ENCODE measurements around the gene DDX6.
"Not testable (repeated sequence)": the region's sequence is repeated elsewhere in the genome, so short reads cannot be mapped to it uniquely, and the experiment has no call there.

DDX6 gene

DNA sequence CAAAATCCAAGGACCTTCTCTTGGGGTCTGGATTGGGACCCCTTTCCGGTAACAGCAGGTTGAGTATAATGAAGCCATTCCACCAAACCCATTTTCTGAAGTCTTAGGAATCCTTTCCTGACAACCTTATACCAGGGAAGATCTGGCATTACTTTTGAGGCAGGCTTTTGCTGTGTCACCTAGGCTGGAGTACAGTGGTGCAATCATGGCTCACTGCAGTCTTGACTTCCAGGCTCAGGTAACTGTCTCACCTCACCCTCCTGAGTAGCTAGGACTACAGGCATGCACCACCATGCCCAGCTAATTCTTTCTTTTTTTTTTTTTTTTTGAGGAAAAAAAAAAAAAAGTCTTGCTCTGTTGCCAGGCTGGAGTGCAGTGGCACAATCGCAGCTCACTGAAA is 55.8 kb downstream of the DDX6 start:
- no peak for DNase-seq

GRCh38 chr11:118734031-118734430 is 56.9 kb downstream of the DDX6 start:
- no peak for DNase-seq

GRCh38 chr11:118729753-118730152 is 61.2 kb downstream of the DDX6 start:
- not testable (repeated sequence) for DNase-seq

DNA sequence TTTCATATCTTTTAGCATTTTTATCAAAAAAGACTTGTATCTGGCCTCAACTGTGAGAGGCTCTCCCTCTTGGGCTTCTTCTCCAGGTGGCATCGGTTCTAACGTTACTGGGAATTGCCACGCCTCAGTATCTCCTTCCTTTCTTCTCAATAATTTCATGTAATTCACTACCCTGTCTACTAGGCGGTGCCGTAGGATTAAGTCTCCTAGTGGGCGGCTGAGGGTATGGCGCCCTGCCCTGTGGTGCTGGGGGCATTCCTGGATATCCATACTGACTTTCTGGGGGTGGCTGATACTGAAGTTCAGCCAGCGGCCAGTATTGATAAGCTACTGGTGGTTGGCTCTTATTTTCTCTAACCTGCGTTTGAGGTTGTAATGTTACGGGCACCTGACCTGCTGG is 62.9 kb downstream of the DDX6 start:
- DNase-seq, result not testable (repeated sequence)

- DNase-seq, result not testable (repeated sequence)
Measured at GRCh38 chr11:118727721-118728066, 63.3 kb downstream of the DDX6 start.

DNA sequence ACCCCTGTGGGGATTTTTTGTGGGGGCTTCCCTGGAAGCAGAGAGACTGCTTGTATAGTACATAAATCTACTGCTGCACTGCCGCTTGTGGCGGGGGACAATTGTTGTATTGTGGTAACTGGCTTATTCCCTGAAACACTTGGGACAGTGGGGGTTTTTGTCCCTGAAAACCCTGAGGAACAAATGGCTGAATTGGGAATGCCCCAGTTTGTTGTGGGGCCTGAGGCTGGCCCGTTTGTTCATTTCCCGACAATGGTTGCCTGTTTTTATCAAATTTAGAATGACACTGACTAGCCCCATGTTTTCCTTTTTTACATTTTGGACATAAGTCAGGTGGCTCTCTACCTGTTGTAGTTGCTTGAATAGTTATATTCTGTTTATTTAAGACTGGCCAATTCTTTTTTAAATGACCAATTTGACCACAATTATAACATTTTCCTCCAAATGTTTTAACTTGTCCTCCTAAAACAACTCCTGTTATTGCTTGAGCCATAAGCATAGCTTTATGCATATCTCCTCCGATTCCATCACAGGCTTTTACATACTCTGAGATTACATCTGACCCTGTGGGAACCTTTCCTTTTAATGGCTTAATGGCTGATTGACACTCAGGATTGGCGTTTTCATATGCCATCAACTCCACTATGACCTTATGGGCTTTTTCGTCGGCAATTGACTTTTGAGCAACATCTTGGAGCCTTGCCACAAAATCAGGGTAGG is 63.8 kb downstream of the DDX6 start:
- not testable (repeated sequence) for DNase-seq

GRCh38 chr11:118721478-118722015 is 69.4 kb downstream of the DDX6 start:
- DNase-seq, result not testable (repeated sequence)

GRCh38 chr11:118720740-118721139 is 70.2 kb downstream of the DDX6 start:
- DNase-seq, result not testable (repeated sequence)

DNA sequence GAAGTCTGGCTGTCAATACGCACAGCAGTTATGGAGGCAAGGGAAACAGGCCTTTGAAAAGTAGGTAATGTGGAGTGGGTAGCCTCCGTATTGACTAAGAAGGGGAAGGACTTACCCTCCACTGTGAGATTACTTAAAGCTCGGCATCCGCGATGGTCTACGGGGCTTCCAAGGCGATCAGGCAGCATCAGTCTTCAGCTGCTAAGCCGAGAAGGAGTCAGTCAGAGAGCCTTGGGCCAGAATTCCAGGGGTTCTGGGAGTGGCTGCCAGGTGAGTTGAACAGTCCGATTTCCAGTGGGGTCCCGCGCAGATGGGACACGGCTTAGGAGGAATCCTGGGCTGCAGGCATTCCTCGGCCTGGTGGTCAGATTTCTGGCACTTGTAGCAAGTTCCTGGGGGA is 70.9 kb downstream of the DDX6 start:
- DNase-seq, result not testable (repeated sequence)

DNA sequence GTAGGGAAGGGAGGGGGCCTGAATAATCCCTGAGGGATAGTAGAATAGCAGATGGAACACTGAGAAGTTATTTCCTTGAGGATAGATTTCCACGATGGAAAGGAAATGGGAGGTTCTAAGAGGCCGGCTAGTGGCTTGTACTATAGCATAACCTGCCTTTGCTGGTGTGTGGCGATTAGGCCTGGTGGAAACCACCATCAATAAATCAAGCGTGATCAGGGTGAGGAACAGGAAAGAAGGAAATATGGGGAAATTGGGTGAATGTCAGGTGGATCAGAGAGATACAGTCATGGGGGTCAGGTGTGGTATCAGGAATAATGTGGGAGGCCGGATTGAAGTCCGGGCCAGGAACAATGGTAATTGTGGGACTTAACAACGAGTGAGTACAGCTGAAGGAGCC is 72.4 kb downstream of the DDX6 start:
- DNase-seq, result not testable (repeated sequence)

GRCh38 chr11:118717733-118718132 is 73.2 kb downstream of the DDX6 start:
- not testable (repeated sequence) for DNase-seq

DNA sequence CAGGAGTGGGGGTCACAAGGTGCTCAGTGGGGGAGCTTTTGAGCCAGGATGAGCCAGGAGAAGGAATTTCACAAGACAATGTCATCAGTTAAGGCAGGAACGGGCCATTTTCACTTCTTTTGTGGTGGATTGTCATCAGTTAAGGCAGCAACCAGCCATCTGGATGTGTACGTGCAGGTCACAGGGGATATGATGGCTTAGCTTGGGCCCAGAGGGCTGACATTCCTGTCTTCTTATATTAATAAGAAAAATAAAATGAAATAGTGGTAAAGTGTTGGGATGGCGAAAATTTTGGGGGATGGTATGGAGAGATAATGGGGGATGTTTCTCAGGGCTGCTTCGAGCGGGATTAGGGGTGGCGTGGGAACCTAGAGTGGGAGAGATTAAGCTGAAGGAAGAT is 73.7 kb downstream of the DDX6 start:
- not testable (repeated sequence) for DNase-seq

- DNase-seq, result no peak
Measured at GRCh38 chr11:118715837-118716260, 75.1 kb downstream of the DDX6 start.

- DNase-seq, result no peak
Measured at GRCh38 chr11:118715245-118715831, 75.6 kb downstream of the DDX6 start.

GRCh38 chr11:118714816-118715215 is 76.1 kb downstream of the DDX6 start:
- no peak for DNase-seq

DNA sequence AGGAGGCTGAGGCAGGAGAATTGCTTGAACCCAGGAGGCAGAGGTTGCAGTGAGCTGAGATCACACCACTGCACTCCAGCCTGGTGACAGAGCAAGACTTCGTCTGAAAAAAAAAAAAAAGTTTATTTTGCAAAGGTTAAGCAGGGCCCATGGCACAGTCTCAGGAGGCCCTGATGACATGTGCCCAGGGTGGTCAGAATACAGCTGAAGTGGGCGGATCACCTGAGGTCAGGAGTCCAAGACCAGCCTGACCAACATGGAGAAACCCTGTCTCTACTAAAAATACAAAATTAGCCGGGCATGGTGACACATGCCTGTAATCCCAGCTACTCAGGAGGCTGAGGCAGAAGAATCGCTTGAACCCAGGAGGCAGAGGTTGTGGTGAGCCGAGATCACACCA is 76.5 kb downstream of the DDX6 start:
- DNase-seq, result not testable (repeated sequence)

GRCh38 chr11:118708296-118708695 is 82.7 kb downstream of the DDX6 start:
- DNase-seq, result no peak

- DNase-seq, result no peak
Measured at GRCh38 chr11:118706546-118706825, 84.5 kb downstream of the DDX6 start.

- no peak for DNase-seq
Measured at GRCh38 chr11:118705791-118706545, 85.0 kb downstream of the DDX6 start.

- no peak for DNase-seq
Measured at GRCh38 chr11:118705111-118705741, 85.7 kb downstream of the DDX6 start.

- no peak for DNase-seq
Measured at GRCh38 chr11:118703563-118704106, 87.3 kb downstream of the DDX6 start.

GRCh38 chr11:118699506-118700220 is 91.3 kb downstream of the DDX6 start:
- DNase-seq, result no peak
